ENCODE results near the gene EGLN3. TPM values are rescaled to one million over a fixed set of nuclear protein-coding genes. Genes with fewer than 3 reads are reported as not detected.

The EGLN3 gene
- polyA plus RNA-seq, 2 of the 4 experiments (the other 2 are of a cell fraction), result 3.5 to 15.4 TPM

- TF ChIP-seq PBX3 (IDR thresholded peaks at IDR 0.05), result no peak
Measured at GRCh38 chr14:33897382-33897781, 53.5 kb downstream of the EGLN3 start (continued).

GRCh38 chr14:33894339-33894738 is 56.5 kb downstream of the EGLN3 start:
- ChIA-PET CTCF (no interaction called here), POLR2A (no interaction called here)
- Histone ChIP-seq H3K27ac (no peak overlapping the region), H3K4me3 (no peak overlapping the region), H3K4me2 (no peak overlapping the region), H3K9me3 (peaks cover 6% of the 10 kb centered on the region; the same call in 2 of the 3 replicates), H3K4me1 (no peaks in the 10 kb centered on the region)
- FAIRE-seq (no peak), ATAC-seq (no peak), DNase-seq (ENCODE audit: low read depth in 1 of 2, low spot score in 1 of 2) (no peak)
- TF ChIP-seq RARB (CRISPR knock-in tag; IDR thresholded peaks at IDR 0.05) (no peak), MAFK (IDR thresholded peaks at IDR 0.05; ENCODE audit: partially characterized antibody) (no peak), USF2 (IDR thresholded peaks at IDR 0.05) (no peak), RCOR1 (IDR thresholded peaks at IDR 0.05; ENCODE audit: low read depth, low read length) (no peak), EHMT2 (IDR thresholded peaks at IDR 0.05; ENCODE audit: low read depth) (no peak), HDAC2 (IDR thresholded peaks at IDR 0.05) (no peak), EHF (CRISPR knock-in tag; IDR thresholded peaks at IDR 0.05) (no peak), ZSCAN20 (CRISPR knock-in tag; IDR thresholded peaks at IDR 0.05) (no peak), GATA3 (IDR thresholded peaks at IDR 0.05; ENCODE audit: borderline replicate concordance) (no peak), RFX5 (IDR thresholded peaks at IDR 0.05) (no peak), HOXB13 (CRISPR knock-in tag; IDR thresholded peaks at IDR 0.05; ENCODE audit: low read depth) (no peak), PHF8 (IDR thresholded peaks at IDR 0.05; ENCODE audit: borderline replicate concordance, low read depth) (no peak), CHD4 (IDR thresholded peaks at IDR 0.05; ENCODE audit: borderline replicate concordance) (no peak), NPAS2 (CRISPR knock-in tag; IDR thresholded peaks at IDR 0.05; ENCODE audit: borderline replicate concordance) (no peak), TFCP2L1 (CRISPR knock-in tag; IDR thresholded peaks at IDR 0.05) (no peak), FOSL2 (IDR thresholded peaks at IDR 0.05) (no peak), FOSL2 (CRISPR knock-in tag; IDR thresholded peaks at IDR 0.05) (no peak), ESRRA (IDR thresholded peaks at IDR 0.05; ENCODE audit: borderline replicate concordance, low read length) (no peak), KDM1A (IDR thresholded peaks at IDR 0.05; ENCODE audit: low read depth) (no peak), ZFP36 (IDR thresholded peaks at IDR 0.05; ENCODE audit: borderline replicate concordance, partially characterized antibody) (no peak), REST (IDR thresholded peaks at IDR 0.05) (no peak)
- WGBS (ENCODE audit: missing lambda C conversion rate), result 64% methylated on average over 1 of the region's 1 CpG

GRCh38 chr14:33891700-33892099 is 59.2 kb downstream of the EGLN3 start:
- POLR2A ChIA-PET, result no interaction called here

More at GRCh38 chr14:33891700-33892099, 59.2 kb downstream of the EGLN3 start:
- no peak overlapping the region for H3K4me3 ChIP-seq
- no peak overlapping the region for H3K27ac ChIP-seq
- CTCF ChIA-PET, result no interaction called here
- H3K9me3 ChIP-seq, result peaks cover 6% of the 10 kb centered on the region; the same call in 2 of the 3 replicates
- H3K4me2 ChIP-seq, result no peak overlapping the region
- TF ChIP-seq HOXB13 (CRISPR knock-in tag; IDR thresholded peaks at IDR 0.05; ENCODE audit: low read depth) (no peak), HOXB5 (CRISPR knock-in tag; IDR thresholded peaks at IDR 0.05) (no peak), MYC (IDR thresholded peaks at IDR 0.05; ENCODE audit: borderline replicate concordance, low read length) (no peak), JUN (IDR thresholded peaks at IDR 0.05) (no peak), TFCP2L1 (CRISPR knock-in tag; IDR thresholded peaks at IDR 0.05) (no peak), USF2 (IDR thresholded peaks at IDR 0.05) (no peak), HDAC2 (IDR thresholded peaks at IDR 0.05) (no peak), GATA3 (IDR thresholded peaks at IDR 0.05; ENCODE audit: borderline replicate concordance) (no peak), EP300 (IDR thresholded peaks at IDR 0.05) (no peak)
- DNase-seq (ENCODE audit: low read depth in 1 of 2, low spot score in 1 of 2) (no peak), ATAC-seq (no peak), FAIRE-seq (no peak)
- H3K4me1 ChIP-seq, result no peaks in the 10 kb centered on the region
- WGBS (ENCODE audit: missing lambda C conversion rate), result 9% methylated on average over 1 of the region's 1 CpG

All from A549 (cell line).